ENCODE data around the gene PRKCA.
"Not testable (repeated sequence)": the region's sequence is repeated elsewhere in the genome, so short reads cannot be mapped to it uniquely, and the experiment has no call there.

Gene PRKCA

DNA sequence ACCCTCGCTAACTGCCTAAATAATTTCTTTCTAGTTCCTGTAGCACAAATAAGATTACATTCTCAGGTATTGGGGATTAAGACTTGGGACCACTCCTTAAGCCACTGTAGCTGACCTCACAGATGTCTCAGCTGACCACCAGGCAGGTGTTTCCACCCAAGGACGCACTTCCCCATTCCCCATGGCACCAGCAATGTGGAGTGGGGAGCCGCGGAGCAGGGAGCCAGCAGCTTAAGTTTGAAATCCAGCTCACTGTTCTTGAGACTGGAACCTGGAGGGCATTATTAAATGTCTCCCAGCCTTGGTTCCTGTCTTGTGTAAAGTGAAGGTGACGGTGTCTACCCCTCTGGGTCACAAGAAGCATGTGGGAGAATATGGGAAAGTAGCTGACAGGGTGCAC lies 283.1 kb downstream of the PRKCA start:
- no peak for DNase-seq

DNA sequence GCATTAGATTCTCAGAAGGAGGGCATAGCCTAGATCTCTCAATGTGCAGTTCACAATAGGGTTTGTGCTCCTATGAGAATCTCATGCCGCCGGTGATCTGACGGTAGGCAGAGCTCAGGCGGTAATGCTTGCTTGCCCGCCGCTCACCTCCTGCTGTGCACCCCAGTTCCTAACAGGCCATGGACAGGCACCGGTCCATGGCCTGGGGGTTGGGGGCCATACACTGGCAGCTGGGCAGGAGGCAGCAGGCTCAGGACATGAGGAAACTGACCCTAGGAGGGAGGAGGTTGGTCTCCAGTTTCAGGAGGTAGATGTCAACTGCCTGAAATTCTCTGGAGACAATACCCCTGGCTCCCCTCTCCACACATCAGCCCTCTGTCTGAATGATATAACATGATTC lies 287.5 kb downstream of the PRKCA start:
- no peak for DNase-seq

DNA sequence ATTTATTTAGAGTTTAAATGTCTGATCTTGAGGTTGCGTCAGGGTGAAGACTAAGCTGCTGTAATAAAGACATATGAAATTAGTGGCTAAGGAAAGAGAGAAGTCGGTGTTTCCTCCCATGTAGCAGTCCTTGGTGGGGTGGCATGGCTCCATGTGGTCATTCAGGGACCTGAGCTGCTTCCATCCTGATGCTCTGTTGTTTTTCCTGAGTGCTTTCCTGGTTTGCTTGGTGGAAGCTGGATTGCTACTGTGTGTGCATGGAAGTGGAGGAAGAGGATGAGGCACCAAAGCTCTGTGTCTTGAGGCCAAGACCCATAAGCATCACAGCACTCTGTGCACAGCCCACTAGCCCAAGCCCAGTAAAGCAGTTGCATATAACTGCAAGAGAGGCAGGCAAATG lies 290.7 kb downstream of the PRKCA start:
- no peak for DNase-seq

DNA sequence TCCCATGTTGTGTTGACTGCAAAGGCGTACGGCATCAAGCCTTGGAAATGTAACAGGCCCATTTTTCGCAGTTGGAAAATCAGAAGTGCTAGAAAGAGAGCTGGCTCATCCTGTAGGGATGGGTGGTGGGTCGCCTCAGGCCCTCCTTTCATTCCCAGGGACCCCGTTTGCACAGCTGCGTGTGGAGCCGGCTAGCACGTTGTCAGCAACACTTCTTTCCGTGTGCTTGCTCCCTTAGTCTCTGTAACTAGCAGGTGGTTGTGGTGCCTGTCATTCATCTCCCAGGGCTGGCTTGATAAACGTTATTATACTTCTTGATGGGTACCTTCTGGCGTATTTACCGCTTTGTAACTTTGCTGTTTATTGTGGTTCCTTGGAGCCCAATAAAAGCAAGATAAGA lies 293.5 kb downstream of the PRKCA start:
- DNase-seq = no peak

DNA sequence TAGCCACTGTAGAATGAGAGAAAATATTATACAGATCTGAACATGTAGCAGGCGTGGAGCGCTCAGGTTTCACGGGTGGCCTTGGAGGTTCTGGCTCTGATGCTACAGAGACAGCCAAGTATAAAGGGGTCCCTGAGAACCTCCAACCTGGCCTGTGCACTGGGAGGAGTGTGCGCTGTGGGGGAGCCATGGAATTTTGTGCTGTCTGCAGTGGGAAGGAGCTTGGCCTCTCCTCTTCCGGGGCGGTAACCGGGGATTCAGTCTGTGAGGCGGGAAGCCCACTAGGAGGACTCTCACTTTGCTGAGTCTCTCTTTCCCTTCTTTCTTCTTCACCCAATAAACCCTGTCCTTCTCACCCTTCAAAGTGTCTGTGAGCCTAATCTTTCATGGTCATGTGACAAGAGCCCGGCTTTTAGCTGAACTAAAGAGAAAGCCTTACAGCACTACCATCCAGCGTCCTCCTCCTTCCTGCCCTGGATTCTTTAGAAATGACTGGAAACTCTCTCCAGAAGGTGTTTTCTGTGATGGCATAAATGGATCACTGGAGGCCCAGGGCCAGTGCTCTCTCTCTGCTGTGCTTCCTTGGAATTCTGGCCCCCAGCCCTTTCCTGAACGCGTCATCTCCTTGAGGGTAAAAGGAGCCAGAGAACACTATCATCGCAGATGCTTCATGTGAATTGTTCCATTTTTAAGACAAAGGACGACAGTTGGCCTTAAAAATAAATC lies 300.4 kb downstream of the PRKCA start:
- DNase-seq = no peak

DNA sequence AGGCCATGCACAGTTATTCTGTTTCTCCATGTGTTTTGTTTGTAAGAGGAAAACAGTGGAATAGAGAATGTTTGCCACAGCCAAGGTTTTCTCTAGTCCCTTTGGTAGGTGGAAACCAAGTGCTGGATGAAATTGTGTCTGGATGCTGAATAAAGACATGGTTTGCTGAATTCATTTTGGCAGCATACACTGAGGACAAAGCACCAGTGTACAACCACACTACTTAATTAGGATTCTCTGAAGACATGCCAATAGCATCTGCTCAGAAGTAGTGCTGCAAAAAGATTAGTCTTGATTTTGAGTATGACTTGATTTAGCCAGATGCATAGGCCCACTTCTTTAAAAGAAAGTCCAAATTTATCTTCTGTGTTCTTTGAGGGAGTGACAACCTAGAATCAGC lies 302.0 kb downstream of the PRKCA start:
- DNase-seq = no peak

DNA sequence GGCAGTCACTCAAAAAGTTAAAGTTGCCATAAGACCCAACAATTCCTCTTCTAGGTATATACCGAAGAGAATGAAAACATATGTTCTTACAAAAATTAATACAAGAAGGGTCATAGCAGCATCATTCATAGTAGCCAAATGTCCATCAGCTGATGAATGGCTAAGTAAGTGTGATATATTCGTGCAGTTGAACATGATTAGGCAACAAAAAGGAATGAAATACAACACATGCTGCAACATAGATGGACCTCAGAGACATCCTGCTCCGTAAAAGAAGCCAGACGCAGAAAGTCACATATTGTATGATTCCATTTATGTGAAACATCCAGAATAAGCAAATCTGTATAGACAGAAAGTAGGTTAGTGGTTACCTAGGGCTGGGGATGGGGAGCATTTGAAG lies 303.1 kb downstream of the PRKCA start:
- DNase-seq = no peak

DNA sequence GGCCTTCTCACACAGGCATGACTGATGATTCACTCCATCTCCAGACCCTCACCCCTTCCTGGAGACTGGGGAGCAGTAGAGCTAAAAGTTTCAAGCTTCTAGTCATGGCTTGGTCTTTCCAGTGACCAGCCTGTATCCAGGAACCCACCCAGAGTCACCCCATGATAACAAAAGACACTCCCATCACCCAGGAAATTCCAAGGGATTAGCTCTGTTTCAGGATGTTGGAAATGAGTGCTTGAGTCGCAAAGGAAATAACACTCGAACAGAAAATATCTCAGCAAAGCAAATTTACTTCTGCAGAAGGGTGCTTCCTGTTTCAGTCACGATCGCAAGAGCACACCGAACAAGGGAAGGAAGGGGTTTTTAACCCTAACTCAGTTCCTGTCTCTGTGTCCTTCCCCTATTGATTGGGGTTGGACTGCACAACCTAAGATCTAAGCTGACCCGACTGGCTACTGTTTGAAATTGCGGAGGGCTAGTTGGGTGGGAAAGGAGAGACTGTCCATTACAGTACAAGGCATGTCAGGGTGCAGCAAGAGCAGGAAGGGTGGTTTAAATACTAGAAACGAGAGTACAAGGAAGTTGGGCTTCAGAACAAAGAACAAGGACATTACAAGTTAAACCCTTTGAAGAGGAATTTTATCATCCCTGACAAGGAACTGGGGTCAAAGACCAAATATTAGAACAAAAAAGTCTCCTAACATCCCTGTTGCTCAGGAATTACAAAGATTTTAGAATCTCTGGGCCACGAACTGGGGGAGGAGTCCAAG lies 308.1 kb downstream of the PRKCA start:
- DNase-seq = no peak

DNA sequence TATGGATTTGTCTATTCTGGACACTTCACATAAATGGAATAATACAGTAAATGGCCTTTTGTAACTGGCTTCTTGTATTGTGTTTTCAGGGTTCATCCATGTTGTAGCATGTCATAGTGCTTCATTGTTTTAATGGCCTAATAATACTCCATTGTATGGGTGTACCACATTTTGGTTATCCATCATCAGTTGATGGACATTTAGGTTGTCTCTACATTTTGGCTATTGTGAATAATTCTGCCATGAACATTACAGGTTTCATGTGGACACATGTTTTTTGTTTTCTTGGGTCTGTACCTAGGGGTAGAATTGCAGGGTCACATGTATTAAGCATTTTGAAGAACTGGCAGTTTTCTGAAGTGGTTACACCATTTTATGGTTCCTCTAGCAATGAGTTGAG lies 309.0 kb downstream of the PRKCA start:
- no peak for DNase-seq

DNA sequence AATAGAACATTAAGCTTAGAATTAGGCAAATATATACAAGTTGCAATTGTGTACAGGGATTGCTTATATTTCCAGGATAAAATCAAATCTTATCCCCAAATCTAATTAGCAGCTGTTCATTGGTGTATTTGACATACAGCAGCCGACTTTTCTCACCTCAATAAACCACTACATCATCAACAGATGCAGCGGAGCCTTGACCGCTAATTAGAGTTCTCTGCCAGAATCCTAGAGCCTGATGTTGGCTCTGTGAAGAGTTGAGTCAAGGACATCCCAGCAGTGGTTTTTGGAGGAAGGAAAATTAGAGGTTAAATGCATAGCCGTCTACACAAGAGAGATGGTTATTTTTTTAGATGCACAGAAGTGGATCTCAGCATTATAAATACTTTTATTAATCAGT lies 310.6 kb downstream of the PRKCA start:
- no peak for DNase-seq

DNA sequence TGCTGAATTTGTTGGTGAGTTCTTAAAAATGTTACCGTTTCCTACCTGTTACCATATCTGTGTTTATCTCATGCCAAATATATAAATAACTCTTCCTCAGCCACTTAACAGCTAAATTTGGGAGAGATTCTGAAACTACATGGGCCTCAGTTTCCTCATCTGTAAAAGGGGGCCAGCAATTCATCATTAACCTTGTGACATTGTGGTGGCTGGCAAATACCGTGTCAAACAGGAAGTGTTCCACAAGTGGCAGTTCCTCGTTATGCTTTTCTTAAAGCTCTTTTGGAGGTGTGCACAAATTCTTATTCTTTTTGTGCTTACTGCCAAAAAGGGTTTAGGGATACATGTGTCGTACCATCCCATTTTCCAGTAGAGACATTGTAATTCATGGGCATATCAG lies 312.1 kb downstream of the PRKCA start:
- DNase-seq = no peak

DNA sequence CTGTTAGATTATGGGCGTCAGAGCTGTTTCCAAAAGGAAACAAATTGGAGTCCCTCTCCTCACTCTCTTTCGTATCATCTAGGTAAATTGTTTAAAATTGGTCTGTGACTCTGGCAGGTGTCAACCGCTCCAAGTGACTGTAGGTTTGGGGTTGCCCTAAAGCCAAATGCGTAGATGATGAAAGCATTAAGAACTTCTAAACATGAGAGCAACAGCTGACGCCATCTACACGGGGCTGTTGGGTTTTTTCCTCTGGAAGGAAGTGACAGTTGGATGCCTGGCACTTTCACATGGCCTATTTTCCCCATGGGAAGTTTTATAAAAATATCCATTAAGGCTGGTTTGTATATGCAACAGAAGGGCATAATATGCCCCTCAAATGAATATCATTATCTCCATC lies 316.8 kb downstream of the PRKCA start:
- DNase-seq = no peak

DNA sequence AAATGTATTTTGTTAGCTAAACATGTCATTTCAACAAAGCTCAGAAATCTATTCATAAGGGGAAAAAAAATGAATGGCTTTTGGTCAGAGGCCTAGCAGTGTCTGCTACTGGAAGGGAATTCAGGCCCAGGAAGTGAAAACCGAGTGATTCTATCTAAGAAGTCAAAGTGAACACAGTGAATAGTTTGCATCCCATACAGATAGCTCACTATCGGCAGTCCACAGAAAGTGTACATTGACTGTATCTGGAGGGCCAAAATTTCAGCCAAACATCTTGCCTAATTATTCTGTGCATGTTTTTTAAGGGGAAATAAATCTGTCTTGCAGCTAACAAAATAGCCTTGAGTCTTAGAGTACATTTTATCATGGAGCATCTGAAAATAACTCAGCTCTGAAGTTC lies 318.1 kb downstream of the PRKCA start:
- DNase-seq = no peak

DNA sequence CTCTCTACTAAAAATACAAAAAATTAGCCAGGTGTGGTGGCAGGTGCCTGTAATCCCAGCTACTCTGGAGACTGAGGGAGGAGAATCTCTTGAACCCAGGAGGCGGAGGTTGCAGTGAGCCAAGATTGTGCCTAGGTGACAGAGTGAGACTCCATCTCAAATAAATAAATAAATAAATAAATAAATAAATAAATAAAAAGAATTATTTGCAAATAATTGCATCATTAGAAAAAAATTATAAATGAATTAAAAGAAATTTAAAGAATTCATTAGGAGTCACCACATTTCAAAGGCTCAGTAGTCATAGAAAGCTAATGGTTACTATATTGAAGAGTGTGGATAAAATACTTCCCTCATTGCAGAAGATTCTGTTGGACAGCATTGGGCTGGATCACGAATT lies 322.2 kb downstream of the PRKCA start:
- DNase-seq = not testable (repeated sequence)

DNA sequence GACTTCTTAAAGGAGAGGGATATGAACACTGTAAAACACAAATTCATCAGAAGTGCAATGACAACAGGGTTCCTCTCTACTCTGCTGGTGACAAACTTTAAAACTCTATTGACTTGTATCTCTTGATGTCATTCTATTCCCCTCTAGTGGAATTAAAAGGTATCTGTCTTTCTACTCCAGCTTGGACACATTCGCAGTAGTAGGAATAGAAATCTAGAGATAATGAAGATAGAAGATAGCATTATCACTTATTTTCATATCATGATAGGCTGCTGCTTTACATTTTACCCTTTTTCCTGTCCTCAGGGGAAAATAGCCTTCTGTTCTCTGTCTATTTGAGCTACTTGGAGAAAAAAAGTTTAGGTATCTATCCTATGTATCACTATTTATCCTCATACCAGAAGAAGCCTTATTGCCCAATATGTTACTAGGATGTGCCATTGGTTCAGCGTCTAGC lies 322.9 kb downstream of the PRKCA start:
- no peak for DNase-seq

DNA sequence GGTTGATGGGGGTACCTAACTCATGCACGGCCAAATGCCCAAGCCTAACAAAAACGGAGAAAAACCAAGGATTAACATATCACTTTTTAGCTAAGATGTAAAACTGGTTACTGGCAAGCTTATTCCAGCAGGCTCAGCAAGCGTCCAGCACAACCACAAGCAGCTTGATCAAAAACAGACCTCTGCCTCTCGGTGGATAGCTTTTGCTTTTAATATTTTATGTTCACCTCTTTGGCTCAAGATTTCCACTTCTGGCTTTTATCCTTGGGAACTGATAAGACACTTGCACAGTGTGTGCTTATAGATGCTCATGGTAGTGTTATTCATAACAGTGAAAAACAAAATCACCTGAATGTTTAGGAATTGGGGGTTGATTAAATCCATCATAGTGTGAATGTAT lies 325.6 kb downstream of the PRKCA start:
- DNase-seq = no peak

DNA sequence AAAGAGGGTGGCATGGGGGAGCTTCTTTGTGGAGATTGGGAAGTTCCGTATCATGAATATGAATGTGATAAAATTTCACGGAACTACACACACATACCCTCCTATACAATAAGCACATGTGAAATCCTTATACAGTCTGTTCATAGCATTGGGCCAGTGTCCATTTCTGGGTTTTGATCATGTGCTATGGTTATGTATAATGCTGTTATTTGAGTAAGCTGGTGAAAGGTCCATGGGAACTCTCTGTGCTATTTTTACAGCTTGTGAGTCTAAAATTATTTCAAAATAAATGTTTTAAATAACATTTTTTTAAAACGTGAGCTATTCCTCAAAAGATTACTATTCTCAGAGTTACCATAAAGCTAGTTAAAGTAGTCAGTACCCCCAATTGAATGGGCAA lies 327.3 kb downstream of the PRKCA start:
- no peak for DNase-seq

DNA sequence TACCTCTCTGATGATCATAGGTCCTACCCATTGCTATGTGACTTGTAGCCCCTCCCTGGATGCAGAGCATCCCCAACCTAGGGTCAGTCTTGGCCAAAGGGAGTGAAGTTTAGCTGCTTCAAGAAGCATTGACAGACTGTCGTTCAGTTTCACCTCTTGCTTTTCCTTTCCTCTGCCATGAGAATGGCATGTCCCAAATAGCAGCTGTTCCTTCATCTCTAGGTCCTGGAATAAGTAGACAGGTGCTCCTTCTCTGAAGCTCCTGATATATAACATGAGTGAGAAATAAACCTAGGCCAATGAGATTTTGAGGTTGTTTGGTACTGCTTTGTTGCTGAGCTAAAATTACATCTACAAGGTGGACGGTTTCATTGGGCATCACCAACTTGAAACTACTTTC lies 328.0 kb downstream of the PRKCA start:
- DNase-seq = no peak

DNA sequence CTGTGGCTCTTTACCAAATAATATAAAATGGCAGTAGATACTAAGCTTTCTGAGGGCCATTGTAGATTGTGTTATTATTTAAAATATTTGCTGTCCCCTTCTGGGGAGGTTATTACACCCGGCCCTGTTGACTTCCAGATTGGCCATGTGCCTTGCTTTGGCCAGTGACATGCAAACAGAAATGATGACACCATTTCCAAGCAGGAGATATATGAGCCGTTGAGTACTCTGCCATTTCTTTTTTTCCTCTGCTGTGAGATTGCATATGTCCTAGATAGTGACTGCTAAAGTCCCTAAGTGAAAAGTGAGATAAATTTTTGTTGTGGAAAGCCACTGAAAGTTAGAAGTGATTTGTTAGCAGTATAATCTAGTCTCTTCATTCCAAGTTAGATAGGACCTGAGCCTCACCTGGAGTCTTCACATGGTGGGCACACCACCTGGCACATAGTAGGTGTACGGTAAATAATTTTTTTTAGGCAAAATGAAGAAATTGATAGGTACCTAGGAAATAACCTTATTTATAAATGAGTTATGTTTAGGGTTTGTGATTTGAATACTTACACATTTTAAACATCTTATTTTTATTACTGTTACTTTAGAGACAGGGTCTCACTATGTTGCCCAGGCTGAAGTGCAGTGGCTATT lies 328.5 kb downstream of the PRKCA start:
- DNase-seq = no peak

DNA sequence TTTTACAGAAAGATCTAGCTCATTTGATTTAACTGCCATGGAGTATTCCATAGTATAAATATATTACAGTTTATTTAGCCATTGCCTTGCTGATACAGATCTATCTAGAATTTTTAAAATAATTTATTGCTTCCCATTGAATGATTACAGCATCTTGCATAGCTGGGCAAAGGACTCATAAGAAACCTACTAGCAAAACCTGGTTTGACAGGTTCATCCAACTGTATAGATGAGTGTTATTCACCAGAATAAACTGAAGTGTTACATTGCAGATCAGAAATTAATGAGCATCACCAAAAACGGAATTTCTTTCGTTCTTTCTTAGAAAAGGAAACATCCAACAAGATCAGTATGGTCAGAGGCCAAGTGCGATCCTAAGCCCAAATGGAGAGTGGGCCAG lies 330.3 kb downstream of the PRKCA start:
- no peak for DNase-seq

DNA sequence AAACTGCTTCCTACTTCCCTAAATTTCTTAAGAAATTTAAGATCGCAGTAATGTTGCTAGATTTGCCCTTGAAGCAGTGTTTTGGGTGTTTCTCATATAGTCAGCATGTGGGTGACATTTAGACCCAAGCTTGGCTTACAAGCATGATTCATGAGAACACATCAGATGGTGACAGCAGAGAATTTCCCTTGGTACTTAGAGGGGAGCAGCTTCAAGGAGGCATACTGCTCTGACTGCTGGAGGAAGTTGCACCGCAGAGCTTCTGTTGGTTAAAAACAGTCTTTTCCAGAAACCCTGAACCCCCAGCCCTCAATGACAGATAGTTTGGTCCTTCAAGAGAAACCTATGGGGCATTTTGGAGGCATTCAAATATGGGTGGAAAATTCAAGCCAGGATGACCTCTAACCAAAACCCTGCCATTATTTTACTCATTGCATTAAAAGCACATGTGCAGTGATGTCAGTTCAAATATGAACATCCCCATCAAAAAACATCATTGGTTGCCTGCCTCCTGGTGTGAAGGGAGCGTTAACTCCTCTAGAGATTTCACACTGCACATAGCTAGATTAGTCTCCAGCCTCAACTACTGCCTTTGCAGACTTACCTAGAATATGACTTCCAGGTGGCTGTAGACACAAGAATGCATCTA lies 331.0 kb downstream of the PRKCA start:
- no peak for DNase-seq

DNA sequence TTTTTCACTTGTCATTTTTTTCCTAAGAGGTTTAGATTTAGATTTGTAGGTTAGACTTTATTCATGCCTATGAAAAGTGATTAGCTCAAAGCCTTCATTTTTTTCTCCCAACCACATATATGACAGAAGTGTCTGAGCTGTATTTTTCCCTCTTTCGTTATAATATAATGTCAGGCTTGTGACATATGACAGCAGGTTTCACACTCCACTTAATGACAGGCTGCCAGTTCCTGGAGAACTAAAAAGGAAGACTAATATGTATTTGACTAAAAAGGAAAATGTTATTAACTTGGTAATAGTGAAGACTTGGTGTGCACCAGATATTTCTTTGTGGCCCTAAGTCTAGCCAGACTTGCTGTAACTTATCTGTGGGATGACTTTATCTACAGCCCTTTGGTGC lies 331.8 kb downstream of the PRKCA start:
- no peak for DNase-seq

DNA sequence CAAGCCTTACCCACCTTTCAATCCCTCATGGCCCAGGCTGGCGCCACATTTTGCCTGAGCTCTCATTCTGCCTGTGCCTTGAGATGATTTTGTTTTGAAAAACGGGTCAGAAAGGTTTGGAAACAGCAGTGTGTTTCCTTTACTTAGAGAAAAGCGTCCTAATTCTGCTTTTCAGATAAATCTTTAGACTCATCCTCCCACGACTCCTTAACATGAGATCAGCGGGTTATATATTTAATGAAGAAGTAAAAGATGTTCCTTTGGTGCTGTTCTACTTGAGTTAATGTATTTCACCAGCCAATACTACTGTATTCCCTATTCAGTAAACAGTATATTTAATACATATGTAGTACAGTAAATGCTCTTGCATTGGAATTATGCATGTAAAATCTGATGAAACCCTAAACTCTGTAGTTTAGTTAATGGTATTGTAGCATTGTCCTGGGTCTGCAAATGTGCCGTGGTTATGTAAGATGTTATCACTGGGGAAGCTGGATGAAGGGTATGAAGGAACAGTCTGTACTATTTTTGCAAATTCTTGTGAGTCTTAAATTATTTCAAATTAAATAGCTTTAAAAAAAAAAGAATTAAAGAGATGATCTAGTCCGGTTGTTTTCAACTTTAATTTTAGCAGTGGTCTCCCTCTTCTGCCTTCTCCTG lies 333.1 kb downstream of the PRKCA start:
- no peak for DNase-seq

Data from central memory CD4-positive, alpha-beta T cell (primary cell).